ENCODE results near the gene MINDY4. TPM values are rescaled to one million over a fixed set of nuclear protein-coding genes. Genes with fewer than 3 reads are reported as not detected.

The MINDY4 gene
- total and polyA plus RNA-seq, 2 of the 4 experiments (the other 2 are of a cell fraction) = 1.8 to 3.6 TPM

- CTCF ChIA-PET = no interaction called here
- Histone ChIP-seq H3K4ac (ENCODE audit: low read depth, low read length) (no peak overlapping the region), H2BK120ac (ENCODE audit: low read depth, low read length) (no peak overlapping the region), H3K56ac (ENCODE audit: extremely low read depth, insufficient read depth, low read length) (no peak overlapping the region), H3K23ac (ENCODE audit: low read depth, low read length) (no peak overlapping the region), H2AK5ac (ENCODE audit: low read depth, low read length) (no peak overlapping the region), H4K20me1 (ENCODE audit: insufficient read depth, low read length) (no peaks in the 10 kb centered on the region), H3K9me3 (ENCODE audit: control insufficient read depth, insufficient read depth, low read length) (peaks cover 3% of the 10 kb centered on the region; the same call in 1 of the 2 replicates), H4K91ac (ENCODE audit: insufficient read depth, low read depth, low read length) (no peak overlapping the region), H2BK15ac (ENCODE audit: low read depth, low read length) (no peak overlapping the region), H3K18ac (ENCODE audit: low read depth, low read length) (no peak overlapping the region), H2BK20ac (ENCODE audit: low read depth, low read length) (no peak overlapping the region), H3K79me1 (ENCODE audit: low read depth in 1 of 2, low read length in 2 of 2) (no peaks in the 10 kb centered on the region), H3K9ac (ENCODE audit: low read depth, low read length) (no peak overlapping the region), H3K27me3 (ENCODE audit: control insufficient read depth, insufficient read depth, low read length) (peaks cover 65% of the 10 kb centered on the region), H3K4me2 (ENCODE audit: low read depth, low read length) (no peak overlapping the region), H3K27ac (ENCODE audit: insufficient read depth, low read length) (no peak overlapping the region), H3K9me1 (ENCODE audit: insufficient read depth, low read length) (no peaks in the 10 kb centered on the region), H3K4me3 (ENCODE audit: insufficient read depth, low read depth, low read length) (no peak overlapping the region), H4K8ac (ENCODE audit: low read depth in 2 of 2, low read length in 2 of 2) (no peak overlapping the region), H4K5ac (ENCODE audit: low read depth, low read length) (no peak overlapping the region), H2AK9ac (replicated peaks; ENCODE audit: low read depth, low read length, poor library complexity) (peak overlapping the region; percentile 48), H3K14ac (replicated peaks; ENCODE audit: low read depth, low read length) (no peak overlapping the region), H3K36me3 (ENCODE audit: control insufficient read depth, insufficient read depth, low read length) (no peaks in the 10 kb centered on the region), H2BK5ac (ENCODE audit: low read depth, low read length, poor library complexity, severe bottlenecking) (no peak overlapping the region), H3K4me1 (ENCODE audit: control insufficient read depth, insufficient read depth, low read length) (no peaks in the 10 kb centered on the region), H2AFZ (replicated peaks; ENCODE audit: low read length, poor library complexity) (no peak overlapping the region)
- dilution Hi-C loops (cut with HindIII; ENCODE audit: low sequenced_read_pairs, unreplicated experiment) = no loop called here
- no peak for TF ChIP-seq ELK1 (IDR thresholded peaks at IDR 0.05; ENCODE audit: borderline replicate concordance, low read depth, low read length)
- TF ChIP-seq MXI1 (IDR thresholded peaks at IDR 0.05; ENCODE audit: borderline replicate concordance, low read depth, low read length) = no peak
- no peak for TF ChIP-seq BHLHE40 (IDR thresholded peaks at IDR 0.05; ENCODE audit: low read depth, low read length)
- TF ChIP-seq CHD1 (IDR thresholded peaks at IDR 0.05; ENCODE audit: low read depth, low read length) = no peak
- TF ChIP-seq CEBPB (IDR thresholded peaks at IDR 0.05; ENCODE audit: low read depth, low read length) = no peak
- no peak for TF ChIP-seq RFX5 (IDR thresholded peaks at IDR 0.05; ENCODE audit: low read depth, low read length)
- no peak for TF ChIP-seq FOS (IDR thresholded peaks at IDR 0.05; ENCODE audit: low read depth, low read length)
- in situ Hi-C loops (cut with MboI; ENCODE audit: low sequenced_read_pairs) = no loop called here
- no TSS peak for BruUV-seq (replicated peaks)
- 67% methylated on average over 4 of the region's 8 CpGs; no CpG with 5 or more reads in 1 of the 2 experiments for WGBS, 2 experiments (ENCODE audit: extremely low coverage in 2 of 2, insufficient read length in 1 of 2)
- ATAC-seq (ENCODE audit: low read depth) (peak; percentile 79), DNase-seq (peak; percentile 15)
- intact Hi-C loops (cut with micrococcal nuclease) = no loop called here
- POLR2A ChIA-PET (ENCODE audit: unreplicated experiment) = no interaction called here
These were observed 43.9 kb upstream of the MINDY4 start for GRCh38 chr7:30727061-30727945.

Measured in IMR-90 (cell line).